MCF 10A (cell line): Measurements from ENCODE around the gene OR7A17. TPM values are rescaled to one million over a fixed set of nuclear protein-coding genes. Genes with fewer than 3 reads are reported as not detected.

Experiments
- BruUV-seq: library from RNA; stranded (reverse); fragments of 400-500 nt; replicated peaks from 2 replicates; lab custom pipeline; 2021; lab: Mats Ljungman, UMichigan
- CTCF ChIA-PET: fragments of 300-600 bp; sonication (Branson Sonifier 250); formaldehyde crosslinking; extraction: SDS; loops from one replicate; lab custom pipeline; 2021; ENCODE audit warnings: antibody characterized with exemption, inconsistent platforms; lab: Yijun Ruan, JAX
- POLR2A ChIA-PET: fragments of 300-600, 350-650 bp; sonication (Branson Sonifier 250); formaldehyde crosslinking; extraction: SDS; loops from one replicate; lab custom pipeline; 2020; ENCODE audit warnings: antibody characterized with exemption, inconsistent platforms; lab: Yijun Ruan, JAX
- DNase-seq: peaks from one replicate; pipeline ENCODE4 v3.0.0-alpha.2; 2018; ENCODE audit not compliant: unreplicated experiment
- H3K27ac Mint-ChIP-seq: one replicate; pipeline ENCODE4 v1.8.0; 2022; ENCODE audit warnings: mild to moderate bottlenecking, low read depth, mixed read lengths; ENCODE audit not compliant: unreplicated experiment
- H3K27me3 Mint-ChIP-seq: one replicate; pipeline ENCODE4 v1.8.0; 2022; ENCODE audit warnings: mixed read lengths; ENCODE audit not compliant: insufficient read depth, unreplicated experiment
- H3K36me3 Mint-ChIP-seq: one replicate; pipeline ENCODE4 v1.8.0; 2022; ENCODE audit warnings: mild to moderate bottlenecking, moderate library complexity, mixed read lengths; ENCODE audit not compliant: insufficient read depth, unreplicated experiment
- H3K4me1 Mint-ChIP-seq: one replicate; pipeline ENCODE4 v1.8.0; 2022; ENCODE audit warnings: mixed read lengths; ENCODE audit not compliant: insufficient read depth, unreplicated experiment
- H3K4me3 Mint-ChIP-seq: one replicate; pipeline ENCODE4 v1.8.0; 2022; ENCODE audit warnings: mild to moderate bottlenecking, moderate library complexity, mixed read lengths; ENCODE audit not compliant: unreplicated experiment
- H3K9me3 Mint-ChIP-seq: one replicate; pipeline ENCODE4 v1.8.0; 2022; ENCODE audit warnings: mixed read lengths; ENCODE audit not compliant: unreplicated experiment
- CTCF ChIP-seq: fragments of 200-600 bp; IDR thresholded peaks from one replicate; pipeline ENCODE4 v1.8.0; 2022; ENCODE audit warnings: antibody characterized with exemption, mild to moderate bottlenecking; ENCODE audit not compliant: unreplicated experiment
- intact Hi-C: fragments of 100-400 bp; cut with micrococcal nuclease; formaldehyde crosslinking; loops from 2 replicates; pipeline ENCODE4 v1.14.1; 2022
- total RNA-seq: library from RNA; stranded (reverse); gene quantifications from 2 replicates; pipeline ENCODE4 v1.2.3, GENCODE V29; 2022

Gene OR7A17
- total RNA-seq, 1 experiment from 2014 or later, result not detected

- H3K36me3 Mint-ChIP-seq, result no peaks in the 10 kb centered on the region
- H3K4me1 Mint-ChIP-seq, result no peaks in the 10 kb centered on the region
- H3K27ac Mint-ChIP-seq, result no peak overlapping the region
- no peak for DNase-seq
- peaks cover 19% of the 10 kb centered on the region for H3K27me3 Mint-ChIP-seq
- no TSS peak for BruUV-seq
- ChIA-PET CTCF (interaction anchor here (0.5 to 0.6 kb wide), 2 partner anchors 147 to 1202 kb away, joined by 3 to 4 read pairs; no protein-coding TSS in a partner anchor), POLR2A (interaction anchor here (0.6 kb wide), 1 partner anchor 473 kb away, joined by 3 read pairs; no protein-coding TSS in a partner anchor)
- TF ChIP-seq CTCF, result no peak
- no peak overlapping the region for H3K4me3 Mint-ChIP-seq
- no peaks in the 10 kb centered on the region for H3K9me3 Mint-ChIP-seq
- intact Hi-C loops, result no loop called here
These were observed 20.8 kb upstream of the OR7A17 start for GRCh38 chr19:14906711-14907110.

- H3K36me3 Mint-ChIP-seq, result no peaks in the 10 kb centered on the region
- ChIA-PET CTCF (interaction anchor here (0.9 kb wide), 1 partner anchor 14 kb away, joined by 4 read pairs; no protein-coding TSS in a partner anchor), POLR2A (no interaction called here)
- no peak for DNase-seq
- BruUV-seq, result no TSS peak
- TF ChIP-seq CTCF, result no peak
- no peak overlapping the region for H3K27ac Mint-ChIP-seq
- no peak overlapping the region for H3K4me3 Mint-ChIP-seq
- no peaks in the 10 kb centered on the region for H3K4me1 Mint-ChIP-seq
- H3K9me3 Mint-ChIP-seq, result no peaks in the 10 kb centered on the region
- intact Hi-C loops, result no loop called here
- H3K27me3 Mint-ChIP-seq, result peaks cover 19% of the 10 kb centered on the region
These were observed 15.8 kb upstream of the OR7A17 start for GRCh38 chr19:14901675-14902260.

GRCh38 chr19:14890643-14891379, 4.9 kb upstream of the OR7A17 start:
- Mint-ChIP-seq H3K4me3 (no peak overlapping the region), H3K4me1 (peaks cover 8% of the 10 kb centered on the region), H3K36me3 (no peaks in the 10 kb centered on the region), H3K9me3 (no peaks in the 10 kb centered on the region), H3K27ac (no peak overlapping the region), H3K27me3 (peaks cover 34% of the 10 kb centered on the region)
- intact Hi-C loops, result no loop called here
- TF ChIP-seq CTCF, result no peak
- ChIA-PET CTCF (interaction anchor here (0.5 to 8.1 kb wide), 7 partner anchors 12 to 659 kb away, joined by 3 to 63 read pairs (median 5); partner anchors contain the start of gene NDUFB7), POLR2A (interaction anchor here (0.8 to 1.0 kb wide), 2 partner anchors 114 to 319 kb away, joined by 3 to 4 read pairs; partner anchors contain the start of gene NDUFB7)
- no peak for DNase-seq
- no TSS peak for BruUV-seq
